HG03469 (cell line): ENCODE data around the gene NIM1K.
"Not testable (repeated sequence)": the region's sequence is repeated elsewhere in the genome, so short reads cannot be mapped to it uniquely, and the experiment has no call there.

Experiments
- ATAC-seq: cut with Tn5 transposase; IDR thresholded peaks from one replicate; pipeline ENCODE4 v1.9.1; 2021; ENCODE audit warnings: mild to moderate bottlenecking, moderate library complexity, moderate number of reproducible peaks; ENCODE audit not compliant: unreplicated experiment

The NIM1K gene

DNA sequence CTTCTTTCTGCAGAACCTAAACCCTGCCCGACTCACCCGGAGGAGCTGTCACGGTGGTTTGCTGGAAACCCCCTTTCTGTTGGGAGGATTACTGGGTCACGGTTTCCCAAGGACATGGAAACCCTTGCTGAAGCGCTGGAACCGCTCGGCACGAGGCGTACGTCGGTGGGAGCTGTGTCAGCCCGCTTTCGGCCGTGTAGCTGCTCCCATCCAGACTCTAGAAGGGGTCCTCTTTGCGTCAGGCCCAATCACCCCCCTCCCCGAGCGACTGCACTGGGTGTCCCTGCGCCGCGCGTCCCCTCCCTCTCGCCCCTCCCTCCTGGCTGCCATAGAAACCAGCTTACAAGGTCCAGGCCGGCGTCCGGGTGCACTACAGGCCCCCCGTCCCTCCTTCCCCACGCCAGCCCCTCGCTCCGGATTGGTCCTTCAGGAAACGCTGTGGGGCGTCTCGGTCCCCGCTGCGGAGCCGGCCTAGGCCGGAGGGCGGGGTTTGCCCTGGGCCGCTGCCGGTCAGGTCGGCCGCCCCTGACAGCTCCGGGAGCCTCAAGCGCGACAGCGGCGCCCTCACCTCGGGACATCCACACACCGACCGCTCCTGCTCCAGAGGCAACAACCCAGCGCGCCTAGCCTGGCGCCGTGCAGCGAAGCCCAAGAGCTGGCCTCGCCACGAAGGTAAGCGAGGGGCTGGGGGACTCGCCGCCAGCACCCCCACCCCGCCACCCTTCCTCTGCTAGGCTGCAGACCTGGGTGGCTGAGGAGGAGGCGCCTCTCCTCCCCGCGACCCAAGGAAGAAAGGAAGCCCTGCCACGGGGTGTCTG lies at the start of gene NIM1K:
TSS of gene NIM1K (plus strand) at position 486 of the 818 bp plus-strand sequence. CDS start 53,551 bp downstream, outside the sequence.
- ATAC-seq = no peak

DNA sequence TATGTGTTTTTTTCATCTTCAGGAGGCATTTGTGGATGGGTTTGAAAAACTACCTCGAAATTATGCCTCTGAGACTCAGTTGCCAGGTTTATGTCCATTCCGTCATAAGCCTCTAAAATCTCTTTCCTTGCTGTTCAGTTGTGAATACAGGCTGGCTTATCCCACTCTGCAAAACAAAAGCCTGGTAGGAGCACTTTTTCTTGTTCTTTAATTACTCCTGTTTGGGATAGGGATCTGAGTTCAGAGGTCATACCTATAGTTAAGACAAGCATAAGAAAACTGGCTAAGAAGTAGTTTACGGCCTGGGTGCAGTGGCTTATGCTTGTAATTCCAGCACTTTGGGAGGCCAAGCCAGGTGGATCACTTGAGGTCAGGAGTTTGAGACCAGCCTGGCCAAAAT lies 47.0 kb upstream of the NIM1K start:
- ATAC-seq = no peak

- no peak for ATAC-seq
These were observed 45.1 kb upstream of the NIM1K start for GRCh38 chr5:43146958-43147357.

- no peak for ATAC-seq
These were observed 43.6 kb upstream of the NIM1K start for GRCh38 chr5:43148417-43148816.

GRCh38 chr5:43149231-43149630 lies 42.8 kb upstream of the NIM1K start:
- no peak for ATAC-seq

DNA sequence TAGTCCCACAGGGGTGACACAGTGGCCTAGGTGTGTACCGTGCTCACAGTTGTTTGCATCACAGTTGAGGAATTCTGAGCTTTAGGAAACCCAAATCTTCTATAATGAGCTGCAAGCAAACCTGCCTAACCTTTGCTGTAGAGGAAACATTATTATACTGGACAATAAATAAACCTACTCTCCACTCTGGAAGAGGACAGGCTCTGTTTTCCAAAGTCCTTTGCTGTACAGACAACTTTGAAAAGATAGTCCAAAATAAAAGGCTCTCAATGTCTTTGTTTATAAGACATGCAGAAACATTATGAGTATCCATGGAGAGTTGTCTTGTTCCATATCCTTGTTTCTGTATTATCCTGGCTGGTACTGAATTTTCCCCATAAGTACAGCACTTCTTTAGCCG lies 42.0 kb upstream of the NIM1K start:
- ATAC-seq = no peak

- ATAC-seq = no peak
These were observed 41.3 kb upstream of the NIM1K start for GRCh38 chr5:43150748-43151147.

GRCh38 chr5:43152946-43153345 lies 39.1 kb upstream of the NIM1K start:
- ATAC-seq = no peak

- no peak for ATAC-seq
These were observed 37.6 kb upstream of the NIM1K start for GRCh38 chr5:43154469-43154868.

GRCh38 chr5:43155394-43156096 lies 36.5 kb upstream of the NIM1K start:
- no peak for ATAC-seq

DNA sequence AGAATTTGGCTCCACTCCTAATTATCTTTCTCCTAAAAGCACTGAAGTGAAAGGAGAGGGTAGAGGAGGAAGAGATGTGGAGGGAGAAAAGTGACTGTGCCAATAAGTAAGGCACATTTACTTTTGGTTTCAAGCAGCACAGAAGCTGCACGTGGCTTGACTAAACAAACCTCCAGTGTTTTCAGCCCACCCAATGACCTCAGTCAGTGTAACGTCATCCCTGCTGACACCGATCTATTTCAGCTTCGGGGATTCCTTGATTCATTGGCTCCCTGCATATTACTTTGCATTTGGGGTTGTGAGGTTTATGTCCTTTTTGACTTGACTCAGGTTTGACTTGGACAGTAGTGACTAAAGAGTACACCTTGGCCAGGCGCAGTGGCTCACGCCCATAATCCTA lies 35.6 kb upstream of the NIM1K start:
- no peak for ATAC-seq

GRCh38 chr5:43157068-43157467 lies 35.0 kb upstream of the NIM1K start:
- ATAC-seq = no peak

- ATAC-seq = no peak
These were observed 30.8 kb upstream of the NIM1K start for GRCh38 chr5:43161244-43161643.

- ATAC-seq = not testable (repeated sequence)
These were observed 27.2 kb upstream of the NIM1K start for GRCh38 chr5:43164801-43165200.

- ATAC-seq = no peak
These were observed 26.7 kb upstream of the NIM1K start for GRCh38 chr5:43165323-43165722.

GRCh38 chr5:43168175-43168574 lies 23.9 kb upstream of the NIM1K start:
- ATAC-seq = no peak

GRCh38 chr5:43171451-43171850 lies 20.6 kb upstream of the NIM1K start:
- no peak for ATAC-seq

DNA sequence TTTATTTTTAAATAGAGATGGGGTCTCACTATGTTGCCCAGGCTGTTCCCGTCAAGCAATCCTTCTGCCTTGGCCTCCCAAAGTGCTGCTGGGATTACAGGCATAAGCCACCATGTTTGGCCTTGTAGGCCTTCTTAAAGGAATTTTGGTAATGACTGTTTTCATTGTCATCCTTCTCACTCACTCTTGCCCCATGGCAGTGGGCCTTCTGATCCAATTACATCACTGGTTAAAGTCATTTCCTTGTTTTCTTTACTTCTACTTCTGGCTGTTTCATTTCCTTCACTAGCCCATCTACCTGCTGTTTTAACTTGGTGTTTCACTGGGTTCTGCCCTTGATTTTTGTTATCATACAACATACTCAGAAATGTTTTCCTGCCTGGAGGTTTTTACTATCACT lies 20.1 kb upstream of the NIM1K start:
- ATAC-seq = no peak

DNA sequence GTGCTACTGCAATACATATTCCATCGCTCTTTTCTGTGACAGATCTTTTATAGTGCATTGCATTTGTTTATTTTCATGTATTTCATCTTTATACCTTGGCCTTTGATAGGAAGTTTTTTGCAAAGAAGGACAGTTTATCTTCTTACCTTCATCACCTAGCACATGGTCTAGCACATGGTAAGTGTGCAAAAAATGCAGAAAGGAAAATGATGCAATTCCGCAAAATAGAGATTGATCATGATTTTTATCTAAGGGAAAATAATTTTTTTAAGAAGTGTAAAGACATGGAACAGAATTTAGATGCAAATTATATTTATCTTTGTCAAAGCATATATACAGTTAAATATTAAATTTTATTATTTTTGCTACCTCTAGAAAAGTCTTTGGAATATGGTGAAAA lies 19.2 kb upstream of the NIM1K start:
- ATAC-seq = no peak

- no peak for ATAC-seq
These were observed 17.4 kb upstream of the NIM1K start for GRCh38 chr5:43174586-43174985.

- no peak for ATAC-seq
These were observed 12.2 kb upstream of the NIM1K start for GRCh38 chr5:43179836-43180235.

DNA sequence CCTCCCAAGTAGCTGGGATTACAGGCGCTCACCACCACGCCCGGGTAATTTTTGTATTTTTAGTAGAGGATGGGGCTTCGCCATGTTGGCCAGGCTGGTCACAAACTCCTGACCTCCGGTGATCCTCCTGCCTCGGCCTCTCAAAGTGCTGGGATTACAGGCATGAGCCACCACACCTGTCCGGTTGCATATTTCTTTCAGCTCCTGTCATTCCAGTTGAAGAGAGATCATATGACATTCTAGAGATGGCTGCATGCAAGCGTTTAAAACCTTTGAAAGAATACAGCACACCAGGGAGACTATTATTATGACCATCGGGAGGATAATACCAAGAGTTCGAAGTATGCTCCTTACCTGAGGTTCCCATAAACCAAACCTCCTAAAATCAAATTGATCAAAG lies 9.6 kb upstream of the NIM1K start:
- ATAC-seq = no peak
